ENCODE results near the gene PER2. TPM values are rescaled to one million over a fixed set of nuclear protein-coding genes. Genes with fewer than 3 reads are reported as not detected.
A peak's percentile ranks its signal among the peaks of the same experiment; 100 is the strongest.
"Not testable (repeated sequence)": the region's sequence is repeated elsewhere in the genome, so short reads cannot be mapped to it uniquely, and the experiment has no call there.

PER2 gene, protein sequence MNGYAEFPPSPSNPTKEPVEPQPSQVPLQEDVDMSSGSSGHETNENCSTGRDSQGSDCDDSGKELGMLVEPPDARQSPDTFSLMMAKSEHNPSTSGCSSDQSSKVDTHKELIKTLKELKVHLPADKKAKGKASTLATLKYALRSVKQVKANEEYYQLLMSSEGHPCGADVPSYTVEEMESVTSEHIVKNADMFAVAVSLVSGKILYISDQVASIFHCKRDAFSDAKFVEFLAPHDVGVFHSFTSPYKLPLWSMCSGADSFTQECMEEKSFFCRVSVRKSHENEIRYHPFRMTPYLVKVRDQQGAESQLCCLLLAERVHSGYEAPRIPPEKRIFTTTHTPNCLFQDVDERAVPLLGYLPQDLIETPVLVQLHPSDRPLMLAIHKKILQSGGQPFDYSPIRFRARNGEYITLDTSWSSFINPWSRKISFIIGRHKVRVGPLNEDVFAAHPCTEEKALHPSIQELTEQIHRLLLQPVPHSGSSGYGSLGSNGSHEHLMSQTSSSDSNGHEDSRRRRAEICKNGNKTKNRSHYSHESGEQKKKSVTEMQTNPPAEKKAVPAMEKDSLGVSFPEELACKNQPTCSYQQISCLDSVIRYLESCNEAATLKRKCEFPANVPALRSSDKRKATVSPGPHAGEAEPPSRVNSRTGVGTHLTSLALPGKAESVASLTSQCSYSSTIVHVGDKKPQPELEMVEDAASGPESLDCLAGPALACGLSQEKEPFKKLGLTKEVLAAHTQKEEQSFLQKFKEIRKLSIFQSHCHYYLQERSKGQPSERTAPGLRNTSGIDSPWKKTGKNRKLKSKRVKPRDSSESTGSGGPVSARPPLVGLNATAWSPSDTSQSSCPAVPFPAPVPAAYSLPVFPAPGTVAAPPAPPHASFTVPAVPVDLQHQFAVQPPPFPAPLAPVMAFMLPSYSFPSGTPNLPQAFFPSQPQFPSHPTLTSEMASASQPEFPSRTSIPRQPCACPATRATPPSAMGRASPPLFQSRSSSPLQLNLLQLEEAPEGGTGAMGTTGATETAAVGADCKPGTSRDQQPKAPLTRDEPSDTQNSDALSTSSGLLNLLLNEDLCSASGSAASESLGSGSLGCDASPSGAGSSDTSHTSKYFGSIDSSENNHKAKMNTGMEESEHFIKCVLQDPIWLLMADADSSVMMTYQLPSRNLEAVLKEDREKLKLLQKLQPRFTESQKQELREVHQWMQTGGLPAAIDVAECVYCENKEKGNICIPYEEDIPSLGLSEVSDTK (N-terminal part only)
- total RNA-seq: 10 to 100 TPM; 10.3 to 11.1 TPM
- polyA plus RNA-seq: 1 to 10 TPM; 4.0 to 6.5 (median 4.7) TPM
- total RNA-seq: 13.6 to 48.2 (median 39.3) reads per million in 6 experiments

DNA sequence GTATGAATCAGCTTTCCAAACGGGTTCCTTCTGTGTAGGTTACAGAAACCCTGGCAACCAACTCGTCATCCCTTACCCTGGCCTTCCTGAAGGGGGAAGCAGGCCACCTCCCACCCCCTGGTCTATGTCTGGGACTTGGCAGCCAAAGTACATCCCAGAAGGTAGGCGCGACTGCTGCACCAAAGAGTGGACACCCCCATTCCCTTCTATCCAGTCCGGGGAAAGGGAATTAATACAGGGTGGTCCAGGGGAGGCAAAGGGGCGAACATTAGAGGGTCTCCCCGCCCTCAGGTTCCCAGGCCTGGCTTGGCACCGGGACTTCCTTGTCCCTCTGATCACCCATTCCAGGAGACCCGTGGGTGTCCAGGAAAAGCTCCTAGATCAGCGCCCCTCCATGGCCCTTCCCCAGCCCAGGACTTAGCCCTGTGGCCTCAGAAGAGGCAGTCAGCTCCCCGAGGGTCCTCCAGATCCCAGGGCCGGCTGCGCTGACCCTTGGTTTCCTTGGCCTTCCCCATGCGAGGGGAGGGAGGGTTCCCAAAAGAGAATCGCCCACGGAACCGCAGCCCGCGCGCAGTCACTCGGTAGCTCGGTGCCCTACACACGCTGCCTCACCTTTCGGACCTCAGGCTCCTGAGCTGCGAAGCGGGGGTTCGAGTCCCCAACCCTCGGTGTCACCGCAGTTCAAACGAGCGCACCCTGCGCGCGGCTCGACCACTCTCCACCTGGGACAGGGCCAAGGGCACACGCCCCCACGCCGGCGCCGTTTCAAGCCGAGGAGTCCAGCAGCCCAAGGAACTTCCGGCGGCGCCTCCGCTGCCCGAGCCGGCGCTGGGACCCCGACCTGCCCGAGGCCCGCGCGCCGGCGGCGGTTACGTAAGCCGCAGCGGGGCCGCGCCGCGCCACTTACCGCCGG is at the start of gene PER2:
Gene PER2, minus strand, starts transcription at position 874 of the 913 bp plus-strand sequence. CDS start 10,674 bp downstream, outside the sequence.
- Mint-ChIP-seq H3K4me3 (peak within 1 kb of the TSS; percentile 88 to 99 (median 93)), H3K4me1 (peaks cover 23 to 62% (median 53%) of the 10 kb centered on the region in 4 donors), H3K27ac (peak within 1 kb of the TSS; percentile 84 to 99 (median 98)), H3K27me3 (peaks cover 0 to 2% (median 0%) of the 10 kb centered on the region in 5 donors), H3K36me3 (no peaks in the 10 kb centered on the region), H3K9me3 (no peaks in the 10 kb centered on the region)
- POLR2A ChIA-PET: interaction anchor here (0.7 to 1.3 kb wide), 5 partner anchors 25 to 320 kb away, joined by 3 to 4 read pairs (median 3); no protein-coding TSS in a partner anchor
- peak in 7 of 10 donors; percentile 17 to 71 (median 33) for DNase-seq
- ATAC-seq: peak; percentile 13 to 35

DNA sequence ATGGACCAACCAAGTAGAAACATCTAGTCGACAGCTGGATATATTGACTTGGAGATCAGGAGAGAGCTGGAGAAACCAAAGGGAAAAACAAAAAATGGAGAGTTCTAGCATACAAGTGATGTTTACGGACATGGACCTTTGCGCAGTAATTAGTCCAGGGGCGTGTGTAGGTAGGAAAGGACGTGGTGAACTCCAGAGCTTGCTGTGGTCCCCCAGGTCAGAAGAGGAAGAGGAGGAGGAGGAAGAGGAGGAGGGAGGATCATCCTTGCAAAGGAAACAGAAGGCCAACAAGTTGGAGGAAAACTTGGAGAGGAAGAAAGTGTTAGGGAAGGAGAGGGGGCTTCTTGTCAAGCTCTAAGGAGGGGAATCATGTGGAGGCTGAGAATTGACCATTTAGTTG is 49.4 kb upstream of the PER2 start:
- peaks cover 0 to 49% (median 2%) of the 10 kb centered on the region in 3 donors for H3K36me3 Mint-ChIP-seq
- H3K4me3 Mint-ChIP-seq: no peak overlapping the region
- H3K9me3 Mint-ChIP-seq: no peaks in the 10 kb centered on the region
- H3K27me3 Mint-ChIP-seq: no peaks in the 10 kb centered on the region
- peak overlapping the region in 1 of 10 donors; percentile 63 for H3K27ac Mint-ChIP-seq
- POLR2A ChIA-PET: no interaction called here
- peaks cover 5 to 25% (median 12%) of the 10 kb centered on the region in 4 donors for H3K4me1 Mint-ChIP-seq
- DNase-seq: no peak
- ATAC-seq: no peak

DNA sequence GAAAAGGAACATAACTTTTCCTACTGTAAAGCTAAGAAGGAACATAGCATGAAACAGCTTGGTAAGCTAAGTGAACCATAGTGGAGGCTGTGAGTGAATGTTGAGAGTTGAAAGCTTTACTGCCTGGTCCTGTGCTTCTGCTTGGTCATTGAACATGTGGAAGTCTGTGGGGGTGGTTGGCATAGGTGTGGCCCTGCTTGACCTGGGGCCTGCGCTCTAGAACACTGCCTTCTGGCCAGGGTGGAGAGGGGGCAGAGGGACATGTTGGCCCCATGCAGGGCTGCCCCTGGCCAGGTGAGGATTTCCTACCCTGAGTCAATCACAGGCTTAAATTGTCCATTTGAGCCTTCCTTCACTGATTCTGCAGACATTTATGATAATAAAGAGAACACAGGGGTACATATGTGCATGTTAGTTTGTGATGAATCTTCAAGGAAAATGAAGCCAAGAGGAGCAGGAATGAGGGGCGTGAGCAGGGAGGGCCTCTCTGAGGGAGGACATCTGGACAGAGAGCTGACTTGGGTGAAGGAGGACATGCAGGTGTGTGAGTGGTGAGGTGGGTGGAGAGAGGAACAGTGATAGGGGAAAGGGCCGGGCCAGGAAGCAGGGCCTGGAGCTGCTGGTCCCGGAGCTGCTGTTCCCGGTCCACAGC is 48.5 kb upstream of the PER2 start:
- Mint-ChIP-seq H3K27me3 (no peaks in the 10 kb centered on the region), H3K4me1 (peaks cover 5 to 26% (median 12%) of the 10 kb centered on the region in 4 donors), H3K36me3 (peaks cover 0 to 56% (median 2%) of the 10 kb centered on the region in 3 donors), H3K9me3 (no peaks in the 10 kb centered on the region), H3K4me3 (no peak overlapping the region), H3K27ac (peak overlapping the region in 1 of 10 donors; percentile 16)
- ATAC-seq: no peak
- POLR2A ChIA-PET: no interaction called here
- no peak for DNase-seq

DNA sequence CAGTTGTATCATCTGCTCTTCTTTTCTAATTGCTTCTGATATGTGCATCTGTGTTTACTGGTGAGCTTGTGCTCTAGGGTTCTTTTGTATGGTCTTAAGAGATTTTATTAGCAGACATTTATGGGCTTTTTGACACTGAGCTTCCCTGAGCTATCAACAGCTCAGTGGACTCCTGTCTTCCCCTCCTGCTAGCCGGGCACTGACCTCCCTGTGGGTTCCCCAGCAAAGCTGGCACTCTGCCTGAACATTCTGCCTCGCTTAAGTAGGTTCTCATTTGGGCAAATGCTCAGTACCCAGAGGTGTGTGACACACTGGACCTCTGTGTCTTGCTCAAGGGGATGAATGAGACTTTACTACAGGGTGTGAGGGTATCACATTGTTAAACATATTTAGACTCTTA is 47.7 kb upstream of the PER2 start:
- DNase-seq (no peak), ATAC-seq (no peak)
- no peaks in the 10 kb centered on the region for H3K9me3 Mint-ChIP-seq
- H3K36me3 Mint-ChIP-seq: peaks cover 0 to 59% (median 2%) of the 10 kb centered on the region in 3 donors
- H3K27me3 Mint-ChIP-seq: no peaks in the 10 kb centered on the region
- H3K4me3 Mint-ChIP-seq: no peak overlapping the region
- peaks cover 5 to 26% (median 12%) of the 10 kb centered on the region in 4 donors for H3K4me1 Mint-ChIP-seq
- H3K27ac Mint-ChIP-seq: no peak overlapping the region
- POLR2A ChIA-PET: no interaction called here

DNA sequence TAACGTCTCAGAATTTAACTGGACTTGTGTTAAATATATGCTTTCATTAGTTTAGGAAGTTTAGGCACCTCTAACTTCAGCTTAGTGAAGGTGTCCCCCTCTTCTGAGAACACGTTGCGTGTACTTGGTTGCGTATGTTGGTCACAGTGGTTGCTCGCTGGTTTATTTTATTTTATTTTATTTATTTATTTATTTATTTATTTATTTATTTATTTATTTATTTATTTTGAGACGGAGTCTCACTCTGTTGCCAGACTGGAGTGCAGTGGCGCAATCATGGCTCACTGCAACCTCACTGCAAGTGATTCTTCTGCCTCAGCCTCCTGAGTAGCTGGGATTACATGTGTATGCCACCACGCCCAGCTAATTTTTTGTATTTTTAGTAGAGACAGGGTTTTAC is 47.2 kb upstream of the PER2 start:
- H3K4me3 Mint-ChIP-seq, H3K27ac Mint-ChIP-seq, DNase-seq, ATAC-seq, H3K9me3 Mint-ChIP-seq, H3K27me3 Mint-ChIP-seq, POLR2A ChIA-PET: not testable (repeated sequence)
- H3K36me3 Mint-ChIP-seq: peaks cover 0 to 59% (median 2%) of the 10 kb centered on the region in 3 donors
- H3K4me1 Mint-ChIP-seq: peaks cover 5 to 26% (median 12%) of the 10 kb centered on the region in 4 donors

DNA sequence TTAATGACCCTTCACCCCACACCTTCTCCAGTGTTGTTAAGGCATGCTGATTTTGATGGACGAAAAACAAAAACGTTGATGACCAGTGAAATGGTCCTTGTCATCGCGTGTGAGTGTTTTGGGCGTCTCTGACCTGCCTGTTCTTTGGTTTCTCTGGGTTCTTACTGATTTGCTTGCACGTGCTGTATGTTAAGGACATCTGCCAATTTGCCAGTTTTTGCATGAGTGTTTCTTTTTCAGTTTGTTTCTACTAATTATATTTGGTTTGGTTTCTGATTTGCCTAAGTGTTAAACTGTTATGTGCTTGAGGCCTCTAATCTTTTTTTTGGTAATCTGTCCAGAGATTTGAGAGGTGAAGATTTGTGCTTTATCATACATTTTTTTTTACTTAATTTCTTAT is 46.5 kb upstream of the PER2 start:
- ATAC-seq (no peak), DNase-seq (no peak)
- Mint-ChIP-seq H3K4me3 (no peak overlapping the region), H3K27ac (no peak overlapping the region), H3K36me3 (peaks cover 0 to 61% (median 3%) of the 10 kb centered on the region in 3 donors), H3K9me3 (no peaks in the 10 kb centered on the region), H3K27me3 (no peaks in the 10 kb centered on the region), H3K4me1 (peaks cover 5 to 27% (median 12%) of the 10 kb centered on the region in 4 donors)
- POLR2A ChIA-PET: no interaction called here

DNA sequence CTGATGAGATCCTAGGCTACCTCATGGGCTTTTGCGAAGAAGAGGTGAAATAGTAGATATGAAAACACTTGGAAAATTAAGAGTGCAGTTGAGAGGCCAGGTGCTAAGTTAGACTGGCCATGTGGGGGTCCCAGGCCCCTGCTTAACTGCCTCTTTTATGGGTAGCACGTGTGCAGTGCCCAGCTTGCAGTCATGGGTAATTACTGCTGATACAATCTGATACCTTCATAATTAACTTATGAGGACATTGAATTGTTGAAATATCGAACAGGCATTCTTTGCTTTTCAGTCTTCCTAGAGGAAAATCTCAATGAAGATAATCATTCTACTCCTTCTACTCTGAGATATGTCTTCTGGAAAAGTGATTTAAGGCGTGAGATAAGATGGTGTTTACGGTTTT is 43.5 kb upstream of the PER2 start:
- Mint-ChIP-seq H3K27me3 (no peaks in the 10 kb centered on the region), H3K36me3 (peaks cover 9 to 72% (median 23%) of the 10 kb centered on the region in 3 donors), H3K4me1 (peaks cover 0 to 13% (median 2%) of the 10 kb centered on the region in 4 donors), H3K9me3 (peaks cover 0 to 5% (median 0%) of the 10 kb centered on the region in 9 donors), H3K4me3 (no peak overlapping the region), H3K27ac (no peak overlapping the region)
- POLR2A ChIA-PET: no interaction called here
- no peak for DNase-seq
- ATAC-seq: no peak

DNA sequence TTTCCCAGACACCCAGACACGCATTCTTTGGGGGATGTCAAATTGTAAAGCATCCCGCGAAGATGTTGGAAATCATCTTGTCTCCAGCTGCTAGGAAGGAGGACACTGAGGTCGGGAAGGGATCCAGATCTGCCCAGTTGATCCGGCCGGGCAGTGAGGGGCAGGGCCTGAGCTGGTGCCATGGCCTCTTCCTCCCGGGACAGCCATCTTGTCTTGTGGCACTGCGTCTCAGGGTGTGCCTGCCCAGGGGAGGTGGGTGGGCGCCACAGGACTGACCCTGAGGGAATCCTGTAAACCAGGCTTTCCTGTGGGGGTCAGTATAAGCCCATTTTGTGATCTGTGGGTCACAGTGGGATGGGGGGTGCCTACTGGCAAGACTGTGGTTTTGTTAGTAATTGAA is 42.0 kb upstream of the PER2 start:
- Mint-ChIP-seq H3K4me3 (no peak overlapping the region), H3K9me3 (peaks cover 0 to 5% (median 0%) of the 10 kb centered on the region in 9 donors), H3K27ac (no peak overlapping the region), H3K27me3 (no peaks in the 10 kb centered on the region), H3K36me3 (peaks cover 9 to 76% (median 30%) of the 10 kb centered on the region in 3 donors), H3K4me1 (peaks cover 0 to 14% (median under 1%) of the 10 kb centered on the region in 4 donors)
- DNase-seq (no peak), ATAC-seq (no peak)
- POLR2A ChIA-PET: no interaction called here

DNA sequence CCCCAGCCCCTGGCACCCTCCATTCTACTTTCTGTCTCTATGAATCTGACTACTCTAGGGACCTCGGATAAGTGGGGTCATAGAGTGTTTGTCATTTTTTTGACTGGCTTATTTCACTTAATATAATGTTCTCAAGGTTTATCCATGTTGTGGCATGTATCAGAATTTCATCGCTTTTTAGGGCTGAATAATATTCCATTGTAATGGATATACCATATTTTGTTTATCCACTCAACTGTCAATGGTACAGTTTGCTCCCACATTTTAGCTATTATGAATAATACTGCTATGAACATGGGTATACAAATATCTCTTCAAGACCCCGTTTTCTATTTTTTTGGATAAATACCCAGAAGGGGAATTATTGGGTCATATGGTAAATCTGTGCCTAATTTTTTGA is 39.3 kb upstream of the PER2 start:
- Mint-ChIP-seq H3K36me3 (peaks cover 9 to 56% (median 28%) of the 10 kb centered on the region in 3 donors), H3K27ac (no peak overlapping the region), H3K4me3 (no peak overlapping the region), H3K4me1 (peaks cover 0 to 10% (median under 1%) of the 10 kb centered on the region in 4 donors), H3K27me3 (no peaks in the 10 kb centered on the region), H3K9me3 (peaks cover 0 to 5% (median 0%) of the 10 kb centered on the region in 9 donors)
- ATAC-seq (no peak), DNase-seq (no peak)
- POLR2A ChIA-PET: no interaction called here

DNA sequence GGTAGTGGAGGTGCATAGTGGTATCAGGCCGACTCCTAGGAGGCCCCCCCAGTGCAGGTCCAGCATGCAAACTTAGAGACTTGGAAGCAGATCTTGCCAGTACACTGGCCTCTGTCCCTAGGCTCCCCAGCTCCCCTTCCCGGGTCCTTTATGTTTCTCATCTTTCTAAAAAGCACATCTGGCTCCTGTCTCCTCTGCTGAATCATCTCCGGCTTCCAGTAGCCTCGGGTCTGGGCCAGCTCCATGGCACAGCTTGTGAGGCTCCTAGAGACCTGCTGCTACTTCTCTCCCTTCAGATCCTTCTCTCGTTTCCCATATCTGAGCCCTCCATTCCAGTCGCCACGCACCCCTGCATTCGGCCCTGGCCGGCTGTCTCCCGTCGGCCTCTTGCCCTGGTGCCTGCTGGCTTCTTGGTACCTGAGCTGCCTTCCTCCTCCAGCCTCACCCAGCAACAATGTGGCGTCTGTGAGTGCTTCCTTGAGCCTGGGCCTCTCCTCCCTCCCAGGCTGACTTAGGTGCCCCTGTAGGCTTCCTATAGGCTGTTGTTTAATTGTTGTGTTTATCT is 38.5 kb upstream of the PER2 start:
- ATAC-seq (no peak), DNase-seq (no peak)
- Mint-ChIP-seq H3K4me1 (peaks cover 1 to 10% (median 2%) of the 10 kb centered on the region in 4 donors), H3K36me3 (peaks cover 9 to 51% (median 28%) of the 10 kb centered on the region in 3 donors), H3K27me3 (no peaks in the 10 kb centered on the region), H3K4me3 (no peak overlapping the region), H3K27ac (peak overlapping the region in 2 of 10 donors; percentile 58 to 87), H3K9me3 (peaks cover 0 to 5% (median 0%) of the 10 kb centered on the region in 9 donors)
- POLR2A ChIA-PET: no interaction called here

DNA sequence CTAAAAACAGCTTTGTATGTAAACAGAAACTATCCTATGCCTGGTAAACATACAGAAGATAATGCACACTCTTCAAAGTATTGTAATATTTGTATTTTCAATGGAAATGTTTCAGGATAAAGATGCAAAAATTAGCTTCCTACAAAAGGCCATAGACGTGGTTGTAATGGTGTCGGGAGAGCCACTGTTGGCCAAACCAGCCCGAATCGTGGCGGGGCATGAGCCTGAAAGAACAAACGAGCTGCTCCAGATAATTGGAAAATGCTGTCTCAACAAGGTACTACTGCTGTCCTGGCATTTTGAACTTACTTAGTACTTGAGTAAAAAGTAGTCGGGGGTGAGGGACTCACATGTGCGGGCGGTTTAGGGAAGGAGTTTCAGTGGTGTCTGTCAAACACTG is 37.3 kb upstream of the PER2 start:
- H3K27ac Mint-ChIP-seq: no peak overlapping the region
- peaks cover 10 to 14% (median 11%) of the 10 kb centered on the region in 4 donors for H3K4me1 Mint-ChIP-seq
- no peak for ATAC-seq
- H3K9me3 Mint-ChIP-seq: peaks cover 0 to 5% (median 0%) of the 10 kb centered on the region in 9 donors
- H3K27me3 Mint-ChIP-seq: no peaks in the 10 kb centered on the region
- H3K4me3 Mint-ChIP-seq: no peak overlapping the region
- POLR2A ChIA-PET: no interaction called here
- DNase-seq: no peak
- H3K36me3 Mint-ChIP-seq: peaks cover 9 to 47% (median 28%) of the 10 kb centered on the region in 3 donors

All from naive thymus-derived CD8-positive, alpha-beta T cell (primary cell).